ENCODE results near the gene COLEC11.

The COLEC11 gene

DNA sequence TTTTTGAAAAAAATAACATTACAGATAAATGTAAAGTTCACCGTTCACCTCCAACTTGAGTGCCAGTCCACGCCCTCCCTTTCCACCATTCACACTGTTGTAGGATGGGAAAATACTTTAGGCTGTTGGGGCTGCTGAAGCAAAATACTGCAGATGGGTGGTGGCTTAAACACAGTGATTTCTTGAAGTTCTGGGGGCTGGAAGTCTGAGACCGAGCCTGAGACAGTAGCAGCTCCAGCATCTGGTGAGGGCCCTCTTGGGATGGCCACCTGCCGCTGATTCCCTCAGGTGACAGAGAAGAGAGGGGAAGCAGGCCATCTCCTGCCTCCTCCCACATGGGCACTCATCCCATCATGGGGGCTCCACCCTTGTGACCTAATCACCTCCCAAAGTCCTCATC, 80.8 kb downstream of the COLEC11 start:
- no peak for DNase-seq (ENCODE audit: low spot score)

GRCh38 chr2:3677436-3677835, 82.5 kb downstream of the COLEC11 start:
- DNase-seq (ENCODE audit: low spot score), result no peak

GRCh38 chr2:3678212-3678611, 83.3 kb downstream of the COLEC11 start:
- no peak for DNase-seq (ENCODE audit: low spot score)

- DNase-seq (ENCODE audit: low spot score), result no peak
These were observed 84.3 kb downstream of the COLEC11 start for GRCh38 chr2:3679180-3679579.

GRCh38 chr2:3679616-3680393, 84.9 kb downstream of the COLEC11 start:
- DNase-seq (ENCODE audit: low spot score), result no peak

DNA sequence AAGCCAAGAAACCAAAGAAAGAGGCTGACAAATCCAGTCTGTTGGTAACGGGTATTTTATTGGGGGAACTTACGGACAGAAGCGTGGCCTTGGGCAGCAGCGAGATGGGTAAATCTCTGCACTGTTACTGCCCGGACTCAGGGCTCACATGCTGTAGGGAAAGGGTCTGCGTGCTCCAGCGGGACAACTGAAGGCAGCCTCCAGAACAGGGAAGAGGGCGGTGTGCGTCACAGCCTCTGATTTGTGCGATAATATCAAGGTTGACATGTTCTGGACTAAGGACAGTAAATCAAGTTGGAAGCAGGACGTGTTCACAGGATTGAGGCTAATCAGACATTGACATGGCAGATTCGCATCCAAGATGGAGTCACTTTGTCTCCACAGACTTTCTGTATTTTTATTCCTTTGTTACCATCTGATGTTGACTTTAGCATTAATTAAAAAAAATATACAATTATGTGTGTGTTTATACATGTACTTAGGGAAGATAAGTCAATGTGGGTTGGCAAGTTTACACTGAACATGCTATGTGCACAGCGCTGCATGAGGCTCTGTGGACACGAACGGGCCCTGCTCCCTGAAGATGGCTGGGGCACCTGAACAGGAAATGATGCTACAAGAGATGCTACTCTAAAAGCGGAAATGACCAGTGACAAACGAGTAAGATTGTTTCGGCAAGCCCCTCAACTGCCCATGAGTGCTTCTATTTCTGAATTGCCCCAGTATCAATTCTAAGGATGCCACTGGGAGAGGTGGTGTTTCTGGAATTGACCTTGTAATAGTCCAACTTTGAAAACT, 85.8 kb downstream of the COLEC11 start:
- no peak for DNase-seq (ENCODE audit: low spot score)

DNA sequence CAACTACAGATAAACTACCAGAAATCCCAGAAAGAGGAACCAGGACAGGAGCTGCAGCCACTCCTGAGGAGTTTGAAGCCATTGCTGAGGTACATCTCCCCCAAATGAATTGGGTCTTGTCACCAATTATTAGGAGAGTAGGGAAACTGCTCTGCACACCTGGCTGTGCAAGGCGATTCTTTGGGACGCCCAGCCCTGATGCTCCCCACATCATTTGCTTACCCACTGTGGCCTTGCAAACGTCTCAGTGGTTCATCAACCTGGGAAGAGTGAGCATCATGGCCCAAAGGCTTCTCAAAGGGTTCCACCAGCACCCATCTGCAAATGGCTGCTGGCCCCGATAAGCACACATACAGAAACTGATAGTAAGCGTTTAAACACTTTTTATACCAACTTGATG, 86.7 kb downstream of the COLEC11 start:
- no peak for DNase-seq (ENCODE audit: low spot score)

DNA sequence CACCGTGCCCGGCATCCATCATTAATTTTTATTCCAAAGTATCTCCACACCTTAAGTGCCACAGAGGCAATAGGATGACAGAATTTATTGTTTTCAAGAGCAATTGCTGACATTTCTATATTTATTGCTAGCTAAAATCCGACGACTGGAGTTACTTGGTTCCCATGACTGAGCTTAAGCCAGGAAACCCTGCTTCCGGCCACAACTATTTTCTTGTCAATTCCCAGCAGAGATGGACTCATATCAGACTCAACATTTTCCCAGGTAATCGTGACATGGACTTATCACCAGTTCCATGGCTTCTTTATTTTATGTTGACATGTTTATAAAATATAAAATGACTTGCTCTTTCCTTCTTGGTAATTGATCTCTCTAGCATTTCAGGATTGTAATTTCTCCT, 87.9 kb downstream of the COLEC11 start:
- DNase-seq (ENCODE audit: low spot score), result no peak

- peak; percentile 11 for DNase-seq (ENCODE audit: low spot score)
These were observed 89.0 kb downstream of the COLEC11 start for GRCh38 chr2:3683748-3684454.

DNA sequence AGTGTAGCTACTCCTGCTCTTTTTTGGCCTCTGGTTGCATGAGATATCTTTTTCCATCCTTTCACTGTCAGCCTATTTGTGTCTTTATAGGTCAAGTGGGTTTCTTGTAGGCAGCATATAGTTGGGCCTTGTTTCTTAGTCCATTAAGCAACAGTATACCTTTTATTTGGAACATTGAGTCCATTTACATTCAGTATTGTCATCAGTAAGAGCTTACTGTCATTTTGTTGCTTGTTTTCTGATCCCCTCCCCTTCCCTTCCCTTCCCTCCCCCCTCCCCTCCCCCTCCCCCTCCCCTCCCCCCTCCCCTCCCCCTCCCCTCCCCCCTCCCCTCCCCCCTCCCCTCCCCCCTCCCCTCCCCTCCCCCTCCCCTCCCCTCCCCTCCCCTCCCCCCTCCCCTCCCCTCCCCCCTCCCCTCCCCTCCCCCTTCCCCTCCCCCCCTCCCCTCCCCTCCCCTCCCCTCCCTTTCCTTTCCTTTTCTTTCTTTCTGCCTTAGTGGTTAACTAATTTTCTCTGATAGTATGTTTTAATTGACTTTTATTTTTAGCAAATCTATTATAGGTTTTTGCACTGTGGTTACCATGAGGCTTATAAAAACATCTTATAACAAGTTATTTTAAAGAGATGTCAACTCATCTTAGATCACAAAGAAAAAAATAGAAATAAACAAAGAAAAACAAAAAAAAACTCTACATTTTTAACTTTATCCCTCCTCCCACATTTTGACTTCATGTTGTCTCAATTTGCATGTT, 95.3 kb downstream of the COLEC11 start:
- DNase-seq (ENCODE audit: low spot score), result no peak

GRCh38 chr2:3692375-3692774, 97.5 kb downstream of the COLEC11 start:
- DNase-seq (ENCODE audit: low spot score), result peak; percentile 38

All from kidney tubule cell (primary cell).